Muscle layer of duodenum (tissue), 2 donors: ENCODE data around the gene HCN1.
"Not testable (repeated sequence)": the region's sequence is repeated elsewhere in the genome, so short reads cannot be mapped to it uniquely, and the experiment has no call there.

Experiments used
- H3K27ac ChIP-seq: one replicate; pipeline ENCODE4 v1.7.0; 2013; ENCODE audit warnings: mild to moderate bottlenecking, low read length
- H3K27me3 ChIP-seq: one replicate; pipeline ENCODE4 v1.7.0; 2013; ENCODE audit warnings: low read depth, mild to moderate bottlenecking, control low read depth, low read length
- H3K36me3 ChIP-seq, 2 donors: one replicate each; pipeline ENCODE4 v1.7.0; 2013; ENCODE audit warnings: low read length in 2 of 2, control low read depth in 1 of 2, mild to moderate bottlenecking in 1 of 2; ENCODE audit not compliant: insufficient read depth in 2 of 2, control insufficient read depth in 1 of 2
- H3K4me1 ChIP-seq, 2 donors: one replicate each; pipeline ENCODE4 v1.7.0; 2013; ENCODE audit warnings: low read length in 2 of 2, mild to moderate bottlenecking in 2 of 2, control low read depth in 1 of 2, moderate library complexity in 1 of 2; ENCODE audit not compliant: insufficient read depth in 2 of 2, control insufficient read depth in 1 of 2
- H3K4me3 ChIP-seq, 2 donors: one replicate each; pipeline ENCODE4 v1.7.0; 2013; ENCODE audit warnings: low read length in 2 of 2, low read depth in 1 of 2, mild to moderate bottlenecking in 1 of 2
- H3K9me3 ChIP-seq, 2 donors: one replicate each; pipeline ENCODE4 v1.7.0; 2013; ENCODE audit warnings: low read length in 2 of 2, control low read depth in 1 of 2, mild to moderate bottlenecking in 1 of 2; ENCODE audit not compliant: control insufficient read depth in 1 of 2
- donor health status: healthy.

The HCN1 gene

GRCh38 chr5:45372629-45373028 is 323.6 kb downstream of the HCN1 start:
- Histone ChIP-seq H3K4me1 (no peaks in the 10 kb centered on the region), H3K36me3 (no peaks in the 10 kb centered on the region), H3K27me3 (no peaks in the 10 kb centered on the region), H3K9me3 (no peaks in the 10 kb centered on the region), H3K27ac (no peak overlapping the region), H3K4me3 (no peak overlapping the region)

- not testable (repeated sequence) for H3K4me1 ChIP-seq, H3K36me3 ChIP-seq, H3K27ac ChIP-seq, H3K9me3 ChIP-seq, H3K27me3 ChIP-seq, H3K4me3 ChIP-seq
Observed at GRCh38 chr5:45371423-45371822, 324.8 kb downstream of the HCN1 start.

GRCh38 chr5:45355189-45355992 is 340.8 kb downstream of the HCN1 start:
- H3K27ac ChIP-seq = no peak overlapping the region
- no peaks in the 10 kb centered on the region for H3K4me1 ChIP-seq
- H3K36me3 ChIP-seq = no peaks in the 10 kb centered on the region
- peaks cover 0 to 2% of the 10 kb centered on the region in 2 donors for H3K9me3 ChIP-seq
- no peak overlapping the region for H3K4me3 ChIP-seq
- H3K27me3 ChIP-seq = no peaks in the 10 kb centered on the region

GRCh38 chr5:45336464-45336863 is 359.7 kb downstream of the HCN1 start:
- Histone ChIP-seq H3K4me3 (no peak overlapping the region), H3K27me3 (no peaks in the 10 kb centered on the region), H3K4me1 (no peaks in the 10 kb centered on the region), H3K9me3 (no peaks in the 10 kb centered on the region), H3K27ac (no peak overlapping the region), H3K36me3 (no peaks in the 10 kb centered on the region)

GRCh38 chr5:45335978-45336377 is 360.2 kb downstream of the HCN1 start:
- Histone ChIP-seq H3K27ac (no peak overlapping the region), H3K9me3 (no peaks in the 10 kb centered on the region), H3K4me1 (no peaks in the 10 kb centered on the region), H3K4me3 (no peak overlapping the region), H3K36me3 (no peaks in the 10 kb centered on the region), H3K27me3 (no peaks in the 10 kb centered on the region)

- H3K4me3 ChIP-seq = no peak overlapping the region
- no peaks in the 10 kb centered on the region for H3K4me1 ChIP-seq
- H3K9me3 ChIP-seq = no peaks in the 10 kb centered on the region
- no peak overlapping the region for H3K27ac ChIP-seq
- H3K27me3 ChIP-seq = no peaks in the 10 kb centered on the region
- H3K36me3 ChIP-seq = no peaks in the 10 kb centered on the region
Observed at GRCh38 chr5:45335346-45335745, 360.8 kb downstream of the HCN1 start.

GRCh38 chr5:45334939-45335338 is 361.2 kb downstream of the HCN1 start:
- Histone ChIP-seq H3K4me3 (no peak overlapping the region), H3K27me3 (no peaks in the 10 kb centered on the region), H3K27ac (no peak overlapping the region), H3K4me1 (no peaks in the 10 kb centered on the region), H3K36me3 (no peaks in the 10 kb centered on the region), H3K9me3 (no peaks in the 10 kb centered on the region)

GRCh38 chr5:45312627-45313026 is 383.6 kb downstream of the HCN1 start:
- not testable (repeated sequence) for H3K4me3 ChIP-seq, H3K27ac ChIP-seq, H3K36me3 ChIP-seq, H3K4me1 ChIP-seq, H3K27me3 ChIP-seq
- H3K9me3 ChIP-seq = peaks cover 0 to 16% of the 10 kb centered on the region in 2 donors

GRCh38 chr5:45295231-45295630 is 400.9 kb downstream of the HCN1 start:
- H3K4me3 ChIP-seq = no peak overlapping the region
- no peaks in the 10 kb centered on the region for H3K27me3 ChIP-seq

GRCh38 chr5:45288746-45289145 is 407.4 kb downstream of the HCN1 start:
- Histone ChIP-seq H3K36me3 (no peaks in the 10 kb centered on the region), H3K9me3 (peaks cover 0 to 3% of the 10 kb centered on the region in 2 donors), H3K27ac (no peak overlapping the region), H3K4me1 (no peaks in the 10 kb centered on the region), H3K4me3 (no peak overlapping the region), H3K27me3 (no peaks in the 10 kb centered on the region)

More at GRCh38 chr5:45295231-45295630, 400.9 kb downstream of the HCN1 start:
- Histone ChIP-seq H3K36me3 (no peaks in the 10 kb centered on the region), H3K9me3 (peaks cover 0 to 2% of the 10 kb centered on the region in 2 donors), H3K27ac (no peak overlapping the region), H3K4me1 (no peaks in the 10 kb centered on the region)

- Histone ChIP-seq H3K4me1 (no peaks in the 10 kb centered on the region), H3K4me3 (no peak overlapping the region), H3K36me3 (no peaks in the 10 kb centered on the region), H3K9me3 (no peaks in the 10 kb centered on the region), H3K27me3 (no peaks in the 10 kb centered on the region), H3K27ac (no peak overlapping the region)
Observed at GRCh38 chr5:45284436-45284835, 411.7 kb downstream of the HCN1 start.

- no peaks in the 10 kb centered on the region for H3K27me3 ChIP-seq
- no peaks in the 10 kb centered on the region for H3K36me3 ChIP-seq
- H3K4me3 ChIP-seq = no peak overlapping the region
- H3K27ac ChIP-seq = no peak overlapping the region
- no peaks in the 10 kb centered on the region for H3K9me3 ChIP-seq
- no peaks in the 10 kb centered on the region for H3K4me1 ChIP-seq
Observed at GRCh38 chr5:45281081-45281480, 415.1 kb downstream of the HCN1 start.
